Activated CD8-positive, alpha-beta T cell treated with anti-CD3 and anti-CD28 coated beads for 36 hours (primary cell): Measurements from ENCODE around the gene FAM204A. TPM values are rescaled to one million over a fixed set of nuclear protein-coding genes. Genes with fewer than 3 reads are reported as not detected.

Experiments used
- ATAC-seq: fragments of 200-7000 bp; cut with Tn5 transposase; one replicate; pipeline ENCODE4 v1.10.0; 2021; ENCODE audit warnings: mild to moderate bottlenecking, moderate library complexity
- CTCF ChIA-PET: fragments of 350-600 bp; sonication (Branson Sonifier 250); formaldehyde crosslinking; loops from one replicate; lab custom pipeline; 2021; ENCODE audit warnings: antibody characterized with exemption; lab: Charles Lee
- POLR2A ChIA-PET: fragments of 350-600 bp; sonication (Branson Sonifier 250); formaldehyde crosslinking; loops from one replicate; lab custom pipeline; 2021; ENCODE audit warnings: antibody characterized with exemption; lab: Charles Lee
- DNase-seq: peaks from one replicate; pipeline ENCODE4 v3.0.0-alpha.2; 2020
- H3K27ac Mint-ChIP-seq: one replicate; pipeline ENCODE4 v1.8.0; 2021; ENCODE audit warnings: mild to moderate bottlenecking, mixed read lengths
- H3K27me3 Mint-ChIP-seq: one replicate; pipeline ENCODE4 v1.8.0; 2021; ENCODE audit warnings: mixed read lengths
- H3K36me3 Mint-ChIP-seq: one replicate; pipeline ENCODE4 v1.8.0; 2021; ENCODE audit warnings: low read depth, mixed read lengths
- H3K4me1 Mint-ChIP-seq: one replicate; pipeline ENCODE4 v1.8.0; 2021; ENCODE audit warnings: low read depth, mixed read lengths
- H3K4me3 Mint-ChIP-seq: one replicate; pipeline ENCODE4 v1.8.0; 2021; ENCODE audit warnings: mild to moderate bottlenecking, moderate library complexity, mixed read lengths
- H3K9me3 Mint-ChIP-seq: one replicate; pipeline ENCODE4 v1.8.0; 2021; ENCODE audit warnings: mixed read lengths
- CTCF ChIP-seq: fragments of 200-600 bp; IDR thresholded peaks from one replicate; pipeline ENCODE4 v1.8.0; 2022; ENCODE audit warnings: antibody characterized with exemption, mild to moderate bottlenecking
- intact Hi-C: fragments of 100-400 bp; cut with micrococcal nuclease; formaldehyde crosslinking; loops from one replicate; pipeline ENCODE4 v1.10.0; 2022
- total RNA-seq, 2 experiments: library from RNA; stranded (reverse); gene quantifications; one replicate each; pipeline ENCODE4 v1.2.3, GENCODE V29; 2021

The FAM204A gene
- total RNA-seq, 2 experiments from 2014 or later: 56.0 to 64.1 TPM

- no peak for ATAC-seq
These were observed 31.7 kb upstream of the FAM204A start for GRCh38 chr10:118373786-118374185.

DNA sequence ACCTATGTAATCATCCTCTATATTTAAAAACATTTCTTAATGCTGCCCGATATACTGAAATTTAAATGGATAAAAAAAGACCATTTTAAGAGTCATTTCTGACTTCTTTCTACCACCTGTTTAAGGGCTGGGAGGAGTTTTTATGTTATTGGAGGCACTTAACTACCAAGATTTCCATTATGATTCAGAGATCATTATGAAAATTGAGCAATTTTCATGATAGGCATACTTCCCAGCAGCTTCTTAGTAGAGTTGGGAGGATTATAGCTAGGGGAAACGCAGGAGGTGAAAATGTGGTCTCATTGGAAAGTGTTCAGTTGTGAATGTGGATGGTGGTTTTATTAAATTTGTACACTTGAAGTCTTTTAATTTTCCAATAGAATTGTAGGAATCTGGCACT, 28.4 kb upstream of the FAM204A start:
- intact Hi-C loops: no loop called here
- H3K9me3 Mint-ChIP-seq: no peaks in the 10 kb centered on the region
- DNase-seq (no peak), ATAC-seq (no peak)
- H3K27ac Mint-ChIP-seq: no peak overlapping the region
- ChIA-PET CTCF (no interaction called here), POLR2A (interaction anchor here (0.7 kb wide), 1 partner anchor 1042 kb away, joined by 3 read pairs; no protein-coding TSS in a partner anchor)
- TF ChIP-seq CTCF: no peak
- H3K4me3 Mint-ChIP-seq: no peak overlapping the region
- H3K4me1 Mint-ChIP-seq: no peaks in the 10 kb centered on the region
- H3K27me3 Mint-ChIP-seq: peaks cover 22% of the 10 kb centered on the region
- no peaks in the 10 kb centered on the region for H3K36me3 Mint-ChIP-seq

More at GRCh38 chr10:118373786-118374185, 31.7 kb upstream of the FAM204A start:
- DNase-seq: no peak
- H3K4me3 Mint-ChIP-seq: no peak overlapping the region
- no peaks in the 10 kb centered on the region for H3K9me3 Mint-ChIP-seq
- no peak overlapping the region for H3K27ac Mint-ChIP-seq
- H3K27me3 Mint-ChIP-seq: peaks cover 20% of the 10 kb centered on the region
- ChIA-PET CTCF (no interaction called here), POLR2A (interaction anchor here (1.0 kb wide), 2 partner anchors 16 to 23 kb away, joined by 3 read pairs; no protein-coding TSS in a partner anchor)
- intact Hi-C loops: no loop called here
- H3K36me3 Mint-ChIP-seq: no peaks in the 10 kb centered on the region
- H3K4me1 Mint-ChIP-seq: no peaks in the 10 kb centered on the region
- no peak for TF ChIP-seq CTCF

GRCh38 chr10:118369641-118370205, 27.6 kb upstream of the FAM204A start:
- Mint-ChIP-seq H3K27ac (no peak overlapping the region), H3K27me3 (peaks cover 22% of the 10 kb centered on the region), H3K4me1 (no peaks in the 10 kb centered on the region), H3K9me3 (no peaks in the 10 kb centered on the region), H3K36me3 (no peaks in the 10 kb centered on the region), H3K4me3 (no peak overlapping the region)
- TF ChIP-seq CTCF: no peak
- CTCF ChIA-PET: no interaction called here
- intact Hi-C loops: no loop called here
- DNase-seq (no peak), ATAC-seq (no peak)
- POLR2A ChIA-PET: no interaction called here

DNA sequence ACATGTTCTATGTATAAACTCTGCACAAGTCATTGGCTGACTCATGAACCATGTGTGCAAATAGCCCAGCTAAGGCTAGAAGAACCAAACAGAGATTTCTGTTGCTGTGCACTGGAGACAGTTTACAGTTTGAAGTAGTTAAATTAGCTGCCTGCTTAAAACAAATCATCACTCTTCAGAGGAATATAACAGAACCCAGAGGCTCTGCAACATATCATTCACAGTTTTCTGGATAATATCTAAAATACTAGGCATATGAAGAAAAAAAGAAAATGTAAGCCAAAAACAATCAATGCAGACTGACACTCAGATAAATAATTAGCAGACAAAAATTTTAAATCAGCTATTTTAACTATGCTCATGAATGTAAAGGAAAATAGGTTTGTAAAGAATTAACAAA, 23.6 kb upstream of the FAM204A start:
- Mint-ChIP-seq H3K27ac (no peak overlapping the region), H3K36me3 (no peaks in the 10 kb centered on the region), H3K4me3 (no peak overlapping the region), H3K4me1 (no peaks in the 10 kb centered on the region), H3K9me3 (no peaks in the 10 kb centered on the region), H3K27me3 (peaks cover 12% of the 10 kb centered on the region)
- ATAC-seq: no peak
- no peak for TF ChIP-seq CTCF
- POLR2A ChIA-PET: no interaction called here
- intact Hi-C loops: no loop called here
- CTCF ChIA-PET: no interaction called here
- no peak for DNase-seq

DNA sequence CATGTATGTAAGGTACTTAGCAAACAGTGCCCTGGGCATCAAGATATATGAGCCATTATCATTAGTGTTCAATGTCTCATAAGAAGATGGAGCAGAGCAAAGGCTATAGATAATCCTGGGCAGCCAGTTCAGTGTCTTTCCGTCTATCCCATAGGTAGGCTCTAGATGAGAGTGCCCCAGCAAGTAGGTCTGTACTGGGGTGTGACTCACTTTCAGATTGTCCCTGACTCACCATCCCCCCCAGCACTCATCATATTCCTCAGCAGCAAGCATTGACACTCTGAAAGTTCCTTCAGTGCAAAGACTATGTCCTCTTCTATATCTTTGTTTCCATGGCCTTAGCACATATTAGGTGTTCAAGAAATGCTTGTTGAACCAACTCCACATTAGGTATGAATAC, 20.0 kb upstream of the FAM204A start:
- TF ChIP-seq CTCF: no peak
- H3K27ac Mint-ChIP-seq: no peak overlapping the region
- DNase-seq (no peak), ATAC-seq (no peak)
- intact Hi-C loops: no loop called here
- H3K9me3 Mint-ChIP-seq: no peaks in the 10 kb centered on the region
- no peak overlapping the region for H3K4me3 Mint-ChIP-seq
- ChIA-PET POLR2A (no interaction called here), CTCF (no interaction called here)
- peaks cover 8% of the 10 kb centered on the region for H3K27me3 Mint-ChIP-seq
- no peaks in the 10 kb centered on the region for H3K36me3 Mint-ChIP-seq
- no peaks in the 10 kb centered on the region for H3K4me1 Mint-ChIP-seq
